Bladder microvascular endothelial cell (primary cell): Measurements from ENCODE around the gene NPFFR2. TPM values are rescaled to one million over a fixed set of nuclear protein-coding genes. Genes with fewer than 3 reads are reported as not detected.

Experiments used
- total RNA-seq: library from RNA; depleted of rRNA; stranded (reverse); fragments of >200 nt; gene quantifications from 2 replicates; pipeline ENCODE4 v1.2.3, GENCODE V29; 2014

NPFFR2 gene
- total RNA-seq, result 0.06 and 0.16 TPM in 2 replicates

GRCh38 chr4:72031868-72032608 is at the start of gene NPFFR2:
Gene NPFFR2 (plus strand): TSS chr4:72032000. CDS start chr4:72128592, 96,592 bp downstream.

Other genes starting within 250 kb of the NPFFR2 start
- not detected in 2 replicates for gene GC, start 247.9 kb upstream of the NPFFR2 start, total RNA-seq